ENCODE data around the gene C1orf159. TPM values are rescaled to one million over a fixed set of nuclear protein-coding genes. Genes with fewer than 3 reads are reported as not detected.
"Not testable (repeated sequence)": the region's sequence is repeated elsewhere in the genome, so short reads cannot be mapped to it uniquely, and the experiment has no call there.

Gene C1orf159
- total and polyA plus RNA-seq, 2 of the 8 experiments (the other 6 are each of a cell fraction or from before 2014, with no cell fraction given), result 10.0 to 10.9 TPM

DNA sequence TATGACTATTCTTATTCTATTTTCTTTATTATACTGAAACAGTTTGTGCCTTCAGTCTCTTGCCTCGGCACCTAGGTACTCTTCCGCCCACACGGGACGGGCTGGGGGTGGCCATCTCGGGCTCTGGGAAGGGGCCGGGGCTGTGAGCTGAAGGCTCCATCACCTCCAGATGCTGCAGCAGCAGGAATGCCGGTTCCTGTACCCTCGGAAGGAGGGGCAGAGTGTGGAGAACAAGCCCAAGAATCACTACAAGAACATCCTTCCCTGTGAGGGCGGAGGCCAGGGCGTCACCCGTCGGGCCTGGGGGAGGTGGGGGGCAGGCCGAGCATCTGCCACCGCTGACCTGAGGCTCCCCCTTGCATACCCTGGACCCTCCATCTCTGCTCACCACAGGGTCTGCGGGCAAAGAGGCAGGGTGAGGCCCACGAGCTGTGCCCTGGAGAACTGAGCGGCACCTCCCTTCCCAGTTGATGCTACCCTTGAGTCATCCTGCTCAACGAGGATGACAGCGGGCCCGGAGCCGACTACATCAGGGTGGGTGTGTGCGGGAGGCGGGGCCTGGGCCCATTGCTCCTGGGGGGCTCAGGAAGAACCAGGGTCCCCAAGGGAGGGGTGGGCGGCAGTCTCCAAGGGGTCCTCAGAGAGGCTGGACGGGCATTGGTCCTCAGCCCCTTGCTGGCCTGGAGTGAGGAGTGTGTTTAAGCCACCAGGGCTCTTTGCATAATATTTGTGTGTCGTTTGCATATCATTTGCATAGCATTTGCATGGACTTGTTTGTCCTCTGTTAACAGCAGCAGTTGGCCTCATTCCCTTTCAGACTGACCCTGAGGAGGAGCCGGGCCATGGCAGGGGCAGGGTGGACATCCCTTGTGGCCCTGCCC, 49.2 kb downstream of the C1orf159 start (continued):
- TF ChIP-seq, protein P1, sequence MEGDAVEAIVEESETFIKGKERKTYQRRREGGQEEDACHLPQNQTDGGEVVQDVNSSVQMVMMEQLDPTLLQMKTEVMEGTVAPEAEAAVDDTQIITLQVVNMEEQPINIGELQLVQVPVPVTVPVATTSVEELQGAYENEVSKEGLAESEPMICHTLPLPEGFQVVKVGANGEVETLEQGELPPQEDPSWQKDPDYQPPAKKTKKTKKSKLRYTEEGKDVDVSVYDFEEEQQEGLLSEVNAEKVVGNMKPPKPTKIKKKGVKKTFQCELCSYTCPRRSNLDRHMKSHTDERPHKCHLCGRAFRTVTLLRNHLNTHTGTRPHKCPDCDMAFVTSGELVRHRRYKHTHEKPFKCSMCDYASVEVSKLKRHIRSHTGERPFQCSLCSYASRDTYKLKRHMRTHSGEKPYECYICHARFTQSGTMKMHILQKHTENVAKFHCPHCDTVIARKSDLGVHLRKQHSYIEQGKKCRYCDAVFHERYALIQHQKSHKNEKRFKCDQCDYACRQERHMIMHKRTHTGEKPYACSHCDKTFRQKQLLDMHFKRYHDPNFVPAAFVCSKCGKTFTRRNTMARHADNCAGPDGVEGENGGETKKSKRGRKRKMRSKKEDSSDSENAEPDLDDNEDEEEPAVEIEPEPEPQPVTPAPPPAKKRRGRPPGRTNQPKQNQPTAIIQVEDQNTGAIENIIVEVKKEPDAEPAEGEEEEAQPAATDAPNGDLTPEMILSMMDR (IDR thresholded peaks at IDR 0.05; ENCODE audit: control extremely low read depth in 1 of 3, insufficient read depth in 1 of 3, low read depth in 1 of 3, low read length in 3 of 3), result no peak
- no peak for TF ChIP-seq TCF12 (IDR thresholded peaks at IDR 0.05; ENCODE audit: low read depth, low read length)
- TF ChIP-seq SIX5 (IDR thresholded peaks at IDR 0.05; ENCODE audit: low read depth, low read length), result no peak
- TF ChIP-seq TEAD4 (IDR thresholded peaks at IDR 0.05; ENCODE audit: low read depth, low read length), result no peak
- TF ChIP-seq JUND (IDR thresholded peaks at IDR 0.05; ENCODE audit: low read length), result no peak
- TF ChIP-seq SP1 (IDR thresholded peaks at IDR 0.05; ENCODE audit: low read depth, low read length), result no peak

DNA sequence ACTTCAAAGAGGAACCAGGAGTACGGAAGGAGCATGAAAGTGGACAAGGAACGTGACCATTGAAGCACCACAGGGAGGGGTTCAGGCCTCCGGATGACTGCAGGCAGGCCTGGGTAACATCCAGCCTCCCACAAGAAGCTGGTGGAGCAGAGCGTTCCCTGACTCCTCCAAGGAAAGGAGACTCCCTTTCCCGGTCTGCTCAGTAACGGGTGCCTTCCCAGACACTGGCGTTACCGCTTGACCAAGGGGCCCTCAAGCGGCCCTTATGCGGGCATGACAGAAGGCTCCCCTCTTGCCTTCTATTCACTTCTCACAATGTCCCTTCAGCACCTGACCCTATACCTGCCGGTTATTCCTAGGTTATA, 50.0 kb downstream of the C1orf159 start:
- POLR2A ChIA-PET (ENCODE audit: partially characterized antibody), result interaction anchor here (0.7 to 2.2 kb wide), 5 partner anchors 9 to 34 kb away, joined by 3 to 6 read pairs (median 4); no protein-coding TSS in a partner anchor
- FAIRE-seq; H2BK120ac ChIP-seq (replicated peaks; ENCODE audit: low read depth, low read length); H3K27ac ChIP-seq (ENCODE audit: low read depth, low read length); H3K4ac ChIP-seq (replicated peaks; ENCODE audit: insufficient read length, low read depth, low read length); H4K5ac ChIP-seq (ENCODE audit: insufficient read length, low read depth, low read length); H3K79me1 ChIP-seq (ENCODE audit: low read depth, low read length); H3K18ac ChIP-seq (ENCODE audit: extremely low read depth, low read length); H3K23me2 ChIP-seq (ENCODE audit: low read depth, low read length); H2BK5ac ChIP-seq (ENCODE audit: low read depth, low read length); H2BK15ac ChIP-seq (ENCODE audit: low read length); H2BK12ac ChIP-seq (ENCODE audit: low read depth, low read length); H3K9me3 ChIP-seq (ENCODE audit: insufficient read depth in 2 of 2, low read depth in 1 of 2, low read length in 1 of 2); H2AFZ ChIP-seq (ENCODE audit: low read length); H3K56ac ChIP-seq (replicated peaks; ENCODE audit: insufficient read length, low read depth, low read length); H3K9ac ChIP-seq (replicated peaks in 1 of 4; ENCODE audit: extremely low read depth in 1 of 4, low read depth in 3 of 4, low read length in 3 of 4); H3K4me2 ChIP-seq (ENCODE audit: insufficient read depth in 1 of 2, low read depth in 2 of 2, low read length in 2 of 2); H4K91ac ChIP-seq (replicated peaks; ENCODE audit: insufficient read length, low read length); H3K23ac ChIP-seq (ENCODE audit: insufficient read length); H2AK5ac ChIP-seq (ENCODE audit: low read depth, low read length); H2BK20ac ChIP-seq (ENCODE audit: low read length); H4K8ac ChIP-seq (ENCODE audit: extremely low read depth, insufficient read depth, low read length); DNase-seq (ENCODE audit: low read depth in 1 of 2, low spot score in 2 of 2); H3K14ac ChIP-seq (ENCODE audit: insufficient read length); H3K4me3 ChIP-seq (ENCODE audit: extremely low read depth in 1 of 4, insufficient read depth in 2 of 4, low read depth in 3 of 4, low read length in 4 of 4); H3K79me2 ChIP-seq (ENCODE audit: control insufficient read depth in 1 of 2, insufficient read depth in 2 of 2, low read length in 2 of 2); H3K36me3 ChIP-seq (ENCODE audit: control insufficient read depth in 2 of 4, insufficient read depth in 4 of 4, low read length in 3 of 4): not testable (repeated sequence)
- Histone ChIP-seq H4K20me1 (replicated peaks in 1 of 2; ENCODE audit: control insufficient read depth in 1 of 2, insufficient read depth in 2 of 2, low read length in 2 of 2) (peaks cover 0 to 16% of the 10 kb centered on the region in 2 experiments), H3K4me1 (replicated peaks in 1 of 4; ENCODE audit: control insufficient read depth in 3 of 4, insufficient read depth in 4 of 4, low read length in 3 of 4) (peaks cover 0 to 15% (median 7%) of the 10 kb centered on the region in 4 experiments; a peak in 5 of 7 replicates), H3K27me3 (replicated peaks in 1 of 4; ENCODE audit: control insufficient read depth in 3 of 4, extremely low read depth in 1 of 4, insufficient read depth in 3 of 4, low read length in 3 of 4) (peaks cover 4 to 32% (median 25%) of the 10 kb centered on the region in 4 experiments)
- WGBS, 2 experiments (ENCODE audit: extremely low coverage in 1 of 2, insufficient coverage in 1 of 2, insufficient read length in 1 of 2, insufficient replicate concordance in 2 of 2, low coverage in 1 of 2, low lambda C conversion rate in 2 of 2, missing lambda C conversion rate in 1 of 2), result 87% methylated on average over 11 of the region's 11 CpGs; no CpG with 5 or more reads in 1 of the 2 experiments
- CTCF ChIA-PET (ENCODE audit: partially characterized antibody), result interaction anchor here (1.2 to 5.8 kb wide), 5 partner anchors 14 to 90 kb away, joined by 3 to 80 read pairs (median 4); partner anchors contain the start of gene PERM1

Data from H1 (cell line).